Neuron (in vitro differentiated cells): ENCODE results near the gene ZSCAN25.
"Not testable (repeated sequence)": the region's sequence is repeated elsewhere in the genome, so short reads cannot be mapped to it uniquely, and the experiment has no call there.

Experiments used
- H2AFZ ChIP-seq: one replicate; pipeline ENCODE4 v1.6.1; 2013; ENCODE audit warnings: low read depth, mild to moderate bottlenecking, inconsistent platforms, low read length, moderate library complexity
- H3K27me3 ChIP-seq: one replicate; pipeline ENCODE4 v1.6.1; 2013; ENCODE audit warnings: low read length; ENCODE audit not compliant: insufficient read depth
- H3K36me3 ChIP-seq: one replicate; pipeline ENCODE4 v1.6.1; 2013; ENCODE audit warnings: low read length; ENCODE audit not compliant: insufficient read depth
- H3K4me1 ChIP-seq: one replicate; pipeline ENCODE4 v1.6.1; 2013; ENCODE audit warnings: low read length; ENCODE audit not compliant: insufficient read depth
- H3K4me3 ChIP-seq: 2 replicates; pipeline ENCODE4 v1.5.1; 2013; ENCODE audit warnings: mild to moderate bottlenecking, low read length, moderate library complexity
- H3K9me3 ChIP-seq: one replicate; pipeline ENCODE4 v1.6.1; 2013; ENCODE audit warnings: low read length

The ZSCAN25 gene

DNA sequence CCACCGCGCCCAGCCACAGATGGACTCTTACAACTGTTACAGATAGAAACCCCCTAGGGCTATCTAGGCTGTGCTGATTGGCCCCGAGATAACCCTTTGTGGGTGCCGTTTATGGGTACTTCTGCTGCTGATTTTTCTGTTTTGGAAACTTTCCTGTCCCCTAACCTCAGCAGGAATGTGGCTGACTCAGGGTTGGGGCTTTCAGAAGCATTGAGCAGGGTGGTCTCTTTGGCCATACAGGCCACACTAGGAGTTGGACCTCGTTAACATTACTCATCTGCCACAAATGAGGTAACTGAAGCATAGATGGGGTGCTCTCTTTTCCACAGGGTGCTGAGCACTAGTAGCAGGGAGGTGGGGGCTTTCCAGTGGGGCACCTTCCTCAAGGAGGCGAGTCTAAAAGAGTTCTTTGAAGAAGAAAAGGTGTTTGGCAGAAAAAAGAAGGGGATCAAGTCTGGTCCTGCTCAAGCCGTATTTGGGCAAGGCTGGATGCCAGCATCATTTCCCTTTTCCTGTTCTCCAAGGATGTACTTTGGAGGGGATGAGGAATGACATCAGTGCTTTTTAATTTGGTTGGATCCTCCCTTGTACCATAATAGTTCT lies 6.4 kb downstream of the ZSCAN25 start:
- no peak overlapping the region for H2AFZ ChIP-seq
- peaks cover under 1% of the 10 kb centered on the region for H3K4me1 ChIP-seq
- H3K4me3 ChIP-seq: no peak overlapping the region
- H3K36me3 ChIP-seq: peaks cover 95% of the 10 kb centered on the region
- H3K9me3 ChIP-seq: no peaks in the 10 kb centered on the region
- no peaks in the 10 kb centered on the region for H3K27me3 ChIP-seq

DNA sequence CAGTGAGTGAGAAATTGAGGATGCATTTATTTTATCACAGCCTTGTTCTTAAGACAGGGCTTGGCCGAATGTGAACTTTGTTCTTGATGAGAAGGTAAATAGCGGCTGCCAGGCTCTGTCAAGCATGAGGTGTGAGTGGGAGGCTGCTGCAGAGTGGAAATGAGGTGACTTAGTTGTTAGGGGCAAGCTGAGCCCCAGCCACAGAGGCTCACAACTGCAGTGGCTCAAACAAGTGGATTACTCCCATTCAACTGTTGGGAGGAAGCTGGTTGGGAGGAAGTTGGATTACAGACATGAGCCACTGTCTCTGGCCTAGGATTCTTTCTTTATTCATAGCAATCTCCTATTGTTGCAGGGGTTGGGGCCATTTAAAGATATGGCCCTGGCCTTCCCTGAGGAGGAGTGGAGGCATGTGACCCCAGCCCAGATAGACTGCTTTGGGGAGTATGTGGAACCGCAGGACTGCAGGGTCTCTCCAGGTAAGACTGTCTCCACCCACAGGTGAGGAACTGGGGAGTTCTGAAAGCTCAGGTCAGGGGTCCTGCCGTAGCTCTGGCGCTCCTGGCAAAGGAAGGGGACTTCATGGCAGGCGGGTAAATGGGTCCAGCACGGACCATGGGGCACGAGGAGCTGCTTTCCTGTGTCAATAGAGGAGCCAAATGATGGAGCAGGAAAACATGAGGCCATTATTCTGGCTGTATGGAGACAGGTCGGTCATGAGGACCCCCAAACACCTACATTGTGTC lies 7.1 kb downstream of the ZSCAN25 start:
- no peaks in the 10 kb centered on the region for H3K9me3 ChIP-seq
- no peak overlapping the region for H3K4me3 ChIP-seq
- H2AFZ ChIP-seq: no peak overlapping the region
- no peaks in the 10 kb centered on the region for H3K4me1 ChIP-seq
- peaks cover 95% of the 10 kb centered on the region for H3K36me3 ChIP-seq
- no peaks in the 10 kb centered on the region for H3K27me3 ChIP-seq

DNA sequence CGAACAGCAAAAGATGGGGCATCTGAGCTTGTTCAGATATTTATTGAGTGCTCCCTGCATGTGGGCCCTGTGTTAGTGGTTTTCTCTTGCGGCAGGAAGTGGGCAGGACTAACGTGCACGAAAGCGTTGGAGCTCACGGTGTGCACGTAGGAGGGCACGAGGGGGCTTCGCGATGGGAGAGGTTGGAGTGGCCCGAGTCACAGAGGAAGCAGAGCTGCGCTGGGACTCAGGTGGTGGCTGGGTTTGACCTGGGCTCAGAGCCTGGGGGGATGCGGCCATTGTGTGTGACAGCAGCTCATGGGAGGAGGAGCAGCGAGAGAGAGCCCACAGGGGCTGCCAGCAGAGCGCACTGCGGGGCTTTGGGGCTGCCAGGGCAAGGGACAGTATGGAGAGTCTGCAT lies 7.7 kb downstream of the ZSCAN25 start:
- Histone ChIP-seq H3K36me3 (peaks cover 95% of the 10 kb centered on the region), H3K27me3 (no peaks in the 10 kb centered on the region), H3K4me1 (no peaks in the 10 kb centered on the region), H3K4me3 (no peak overlapping the region), H3K9me3 (no peaks in the 10 kb centered on the region), H2AFZ (no peak overlapping the region)

DNA sequence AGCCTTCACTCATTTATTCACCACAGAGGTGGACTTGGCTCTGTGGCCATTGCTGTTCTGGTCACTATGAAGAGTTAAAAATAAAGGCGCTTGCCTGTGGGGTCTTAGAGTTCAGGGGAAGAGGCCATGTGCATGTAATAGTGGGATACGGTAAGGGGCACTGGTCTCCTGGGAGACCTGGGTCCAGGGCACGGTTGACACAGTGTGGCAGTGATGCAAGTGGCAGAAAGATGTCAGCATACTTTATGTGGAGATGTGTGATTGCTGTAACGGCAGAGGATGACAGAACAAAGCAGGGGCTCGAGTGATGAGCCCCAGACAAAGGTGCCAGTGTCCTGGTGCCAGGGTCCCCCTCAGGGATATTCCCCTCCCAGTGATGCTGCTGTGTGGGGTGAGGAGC lies 8.6 kb downstream of the ZSCAN25 start:
- Histone ChIP-seq H3K27me3 (no peaks in the 10 kb centered on the region), H2AFZ (no peak overlapping the region), H3K4me1 (no peaks in the 10 kb centered on the region), H3K4me3 (no peak overlapping the region), H3K36me3 (peaks cover 95% of the 10 kb centered on the region), H3K9me3 (no peaks in the 10 kb centered on the region)

GRCh38 chr7:99625961-99626360 lies 9.2 kb downstream of the ZSCAN25 start:
- Histone ChIP-seq H3K4me1 (no peaks in the 10 kb centered on the region), H3K9me3 (no peaks in the 10 kb centered on the region), H3K27me3 (no peaks in the 10 kb centered on the region), H3K36me3 (peaks cover 95% of the 10 kb centered on the region), H3K4me3 (no peak overlapping the region), H2AFZ (no peak overlapping the region)

DNA sequence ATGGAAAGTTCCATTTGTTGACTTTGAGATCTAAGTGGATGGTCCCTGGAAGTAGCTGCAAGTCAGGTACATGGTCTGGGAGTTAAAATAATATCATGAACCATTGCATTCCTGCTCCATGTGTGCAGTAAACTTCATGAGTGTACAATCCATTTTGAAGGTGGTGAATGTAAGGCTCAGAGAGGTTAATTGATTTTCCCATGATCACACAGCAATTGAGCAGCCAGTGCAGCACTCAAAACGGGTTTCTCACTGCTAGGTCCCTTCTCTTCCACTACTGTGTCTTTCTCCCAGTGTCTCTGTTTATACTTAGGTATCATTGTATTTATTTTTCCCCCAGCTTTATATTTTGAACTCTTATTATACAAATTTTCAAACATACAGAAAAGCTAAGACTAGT lies 9.9 kb downstream of the ZSCAN25 start:
- no peaks in the 10 kb centered on the region for H3K9me3 ChIP-seq
- no peaks in the 10 kb centered on the region for H3K27me3 ChIP-seq
- no peaks in the 10 kb centered on the region for H3K4me1 ChIP-seq
- no peak overlapping the region for H2AFZ ChIP-seq
- no peak overlapping the region for H3K4me3 ChIP-seq
- peaks cover 95% of the 10 kb centered on the region for H3K36me3 ChIP-seq

DNA sequence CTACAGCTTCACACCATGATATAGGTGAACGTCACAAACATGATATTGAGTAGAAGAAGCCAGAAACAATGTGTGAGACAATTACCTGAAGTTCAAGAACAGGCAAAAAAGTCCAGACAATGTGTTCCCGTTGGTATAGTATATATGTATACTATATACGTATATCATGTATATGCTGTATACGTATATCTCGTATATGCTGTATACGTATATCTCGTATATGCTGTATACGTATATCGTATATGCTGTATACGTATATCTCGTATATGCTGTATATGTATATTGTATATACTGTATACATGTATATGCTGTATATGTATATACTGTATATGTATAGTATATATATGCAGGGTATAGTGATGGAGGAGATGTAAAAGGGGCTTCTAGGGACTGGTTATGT lies 10.8 kb downstream of the ZSCAN25 start:
- Histone ChIP-seq H2AFZ (no peak overlapping the region), H3K4me3 (no peak overlapping the region), H3K9me3 (no peaks in the 10 kb centered on the region), H3K27me3 (no peaks in the 10 kb centered on the region), H3K4me1 (no peaks in the 10 kb centered on the region), H3K36me3 (peaks cover 94% of the 10 kb centered on the region)

DNA sequence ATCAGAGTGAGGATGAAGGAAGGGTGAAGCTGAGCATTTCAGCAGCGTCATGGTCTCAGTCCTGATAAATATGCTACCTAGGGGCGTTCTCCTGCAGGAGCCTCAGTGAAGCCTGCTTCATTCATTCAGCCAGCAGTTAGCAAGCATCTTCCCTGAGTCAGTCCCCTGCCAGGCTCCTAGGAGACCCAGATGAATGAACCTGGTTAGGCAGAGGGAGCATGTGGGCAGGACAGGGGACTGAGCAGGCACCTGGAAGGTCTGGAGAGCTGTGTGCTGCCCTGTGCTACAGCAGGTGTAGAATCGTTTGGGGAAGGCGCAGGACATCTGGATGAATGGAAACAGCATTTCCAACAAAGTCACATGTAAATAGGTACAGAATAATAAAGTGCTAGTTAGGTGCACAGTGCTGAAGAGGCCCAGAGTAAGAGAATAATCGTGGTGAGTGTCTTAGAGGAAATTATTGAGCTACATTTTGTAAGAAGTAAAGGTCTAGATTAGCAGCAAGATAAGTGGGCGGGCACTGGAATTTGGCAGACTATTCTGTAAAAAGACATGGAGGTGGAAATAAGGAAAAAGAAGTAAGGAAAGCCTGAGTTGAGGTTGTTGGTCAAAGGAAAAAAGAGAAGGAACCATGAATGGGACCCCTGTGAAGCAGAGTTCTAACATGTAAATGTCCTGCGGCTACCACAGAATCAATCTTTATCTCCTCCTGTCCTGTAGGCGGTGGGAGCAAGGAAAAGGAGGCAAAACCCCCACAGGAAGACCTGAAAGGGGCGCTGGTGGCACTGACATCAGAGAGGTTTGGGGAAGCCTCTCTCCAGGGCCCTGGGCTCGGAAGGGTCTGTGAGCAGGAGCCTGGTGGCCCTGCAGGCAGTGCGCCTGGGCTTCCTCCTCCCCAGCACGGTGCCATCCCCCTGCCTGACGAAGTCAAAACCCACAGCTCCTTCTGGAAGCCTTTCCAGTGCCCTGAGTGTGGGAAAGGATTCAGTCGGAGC lies 12.0 kb downstream of the ZSCAN25 start:
- no peaks in the 10 kb centered on the region for H3K27me3 ChIP-seq
- no peaks in the 10 kb centered on the region for H3K9me3 ChIP-seq
- H2AFZ ChIP-seq: no peak overlapping the region
- H3K4me1 ChIP-seq: no peaks in the 10 kb centered on the region
- peaks cover 93% of the 10 kb centered on the region for H3K36me3 ChIP-seq
- H3K4me3 ChIP-seq: no peak overlapping the region

DNA sequence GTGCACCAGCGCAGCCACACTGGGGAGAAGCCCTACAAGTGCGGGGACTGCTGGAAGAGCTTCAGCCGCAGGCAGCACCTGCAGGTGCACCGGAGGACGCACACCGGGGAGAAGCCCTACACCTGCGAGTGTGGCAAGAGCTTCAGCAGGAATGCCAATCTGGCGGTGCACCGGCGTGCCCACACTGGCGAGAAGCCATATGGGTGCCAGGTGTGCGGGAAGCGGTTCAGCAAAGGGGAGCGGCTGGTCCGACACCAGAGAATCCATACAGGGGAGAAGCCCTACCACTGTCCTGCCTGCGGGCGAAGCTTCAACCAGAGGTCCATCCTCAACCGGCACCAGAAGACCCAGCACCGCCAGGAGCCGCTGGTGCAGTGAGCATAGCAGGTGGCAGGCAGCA lies 12.9 kb downstream of the ZSCAN25 start:
- no peak overlapping the region for H2AFZ ChIP-seq

GRCh38 chr7:99631295-99632109 lies 14.8 kb downstream of the ZSCAN25 start:
- Histone ChIP-seq H3K36me3 (peaks cover 69% of the 10 kb centered on the region), H2AFZ (no peak overlapping the region), H3K27me3 (no peaks in the 10 kb centered on the region), H3K9me3 (no peaks in the 10 kb centered on the region), H3K4me3 (no peak overlapping the region), H3K4me1 (no peaks in the 10 kb centered on the region)

More for the DNA sequence above, 12.9 kb downstream of the ZSCAN25 start:
- Histone ChIP-seq H3K27me3 (no peaks in the 10 kb centered on the region), H3K36me3 (peaks cover 88% of the 10 kb centered on the region), H3K4me1 (no peaks in the 10 kb centered on the region), H3K4me3 (no peak overlapping the region), H3K9me3 (no peaks in the 10 kb centered on the region)

DNA sequence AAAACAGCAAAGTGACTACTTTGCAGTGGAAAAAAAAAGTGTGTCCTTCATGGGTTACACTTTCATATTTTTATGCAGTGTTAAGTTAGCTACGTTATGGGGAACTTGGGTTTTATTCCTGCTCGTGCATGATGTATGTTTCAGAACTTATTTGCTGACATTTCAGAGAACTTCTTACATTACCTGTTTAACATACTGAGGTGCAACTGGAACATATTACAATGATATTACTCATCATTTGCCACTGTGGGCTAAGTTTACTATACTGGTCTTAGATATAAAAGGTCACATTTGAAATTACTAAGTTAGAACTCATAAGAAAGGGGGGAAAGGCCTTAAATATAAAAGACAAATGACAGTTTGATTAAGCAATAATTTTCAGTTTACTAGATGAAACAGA lies 20.7 kb downstream of the ZSCAN25 start:
- H3K4me1 ChIP-seq: not testable (repeated sequence)

GRCh38 chr7:99638731-99639130 lies 22.0 kb downstream of the ZSCAN25 start:
- H2AFZ ChIP-seq: no peak overlapping the region
- no peaks in the 10 kb centered on the region for H3K9me3 ChIP-seq
- H3K4me1 ChIP-seq: no peaks in the 10 kb centered on the region
- no peak overlapping the region for H3K4me3 ChIP-seq
- no peaks in the 10 kb centered on the region for H3K27me3 ChIP-seq
- H3K36me3 ChIP-seq: peaks cover 7% of the 10 kb centered on the region

More for the DNA sequence above, 20.7 kb downstream of the ZSCAN25 start:
- not testable (repeated sequence) for H3K9me3 ChIP-seq, H3K27me3 ChIP-seq, H3K4me3 ChIP-seq, H2AFZ ChIP-seq
- H3K36me3 ChIP-seq: peaks cover 14% of the 10 kb centered on the region
